Glutamatergic neuron (in vitro differentiated cells): Measurements from ENCODE around the gene MAP3K21. TPM values are rescaled to one million over a fixed set of nuclear protein-coding genes. Genes with fewer than 3 reads are reported as not detected.

ENCODE experiments used
- DNase-seq: peaks from one replicate; pipeline ENCODE4 v3.0.0; 2022
- H3K27ac Mint-ChIP-seq: one replicate; pipeline ENCODE4 v1.8.0; 2020; ENCODE audit warnings: mild to moderate bottlenecking, mixed read lengths, inconsistent platforms; ENCODE audit not compliant: unreplicated experiment
- H3K27me3 Mint-ChIP-seq: one replicate; pipeline ENCODE4 v1.8.0; 2020; ENCODE audit warnings: mild to moderate bottlenecking, moderate library complexity, mixed read lengths, inconsistent platforms; ENCODE audit not compliant: unreplicated experiment
- H3K36me3 Mint-ChIP-seq: one replicate; pipeline ENCODE4 v1.8.0; 2020; ENCODE audit warnings: mild to moderate bottlenecking, mixed read lengths, inconsistent platforms; ENCODE audit not compliant: unreplicated experiment
- H3K4me1 Mint-ChIP-seq: one replicate; pipeline ENCODE4 v1.8.0; 2020; ENCODE audit warnings: mild to moderate bottlenecking, low read depth, mixed read lengths, inconsistent platforms; ENCODE audit not compliant: unreplicated experiment
- H3K4me3 Mint-ChIP-seq: one replicate; pipeline ENCODE4 v1.8.0; 2020; ENCODE audit warnings: mild to moderate bottlenecking, mixed read lengths, inconsistent platforms; ENCODE audit not compliant: unreplicated experiment
- H3K9me3 Mint-ChIP-seq: one replicate; pipeline ENCODE4 v1.8.0; 2020; ENCODE audit warnings: mild to moderate bottlenecking, moderate library complexity, mixed read lengths, inconsistent platforms; ENCODE audit not compliant: unreplicated experiment
- total RNA-seq: library from RNA; stranded (reverse); fragmentation: NEBNext Ultra II Directional; extraction: Animal tissue kit (Norgen Biotek cat#: 25700); gene quantifications from one replicate; pipeline ENCODE4 v1.2.1, GENCODE V29; 2021; ENCODE audit not compliant: unreplicated experiment
- TF ChIP-seq, protein P1 (sequence below): fragments of 200-600 bp; sonication (generic); IDR thresholded peaks from one replicate; pipeline ENCODE4 v1.5.0; 2021; ENCODE audit not compliant: partially characterized antibody, unreplicated experiment

MAP3K21 gene
- total RNA-seq, 1 donor from 2014 or later, result 0.25 TPM

DNA sequence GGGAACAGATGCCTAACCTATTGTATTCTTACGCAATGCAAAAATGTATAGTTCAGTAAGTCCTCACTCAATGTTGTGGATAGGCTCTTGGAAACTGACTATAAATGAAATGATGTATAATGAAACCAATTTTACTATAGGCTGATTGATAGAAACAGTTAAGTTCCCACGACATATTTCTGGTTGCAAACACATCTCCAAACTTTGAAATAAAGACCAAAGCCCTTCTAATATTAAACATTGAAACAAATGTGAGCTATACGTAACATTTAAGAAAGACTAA lies 29.1 kb downstream of the MAP3K21 start:
- Mint-ChIP-seq H3K27ac (no peak overlapping the region), H3K9me3 (no peaks in the 10 kb centered on the region), H3K4me1 (no peaks in the 10 kb centered on the region), H3K27me3 (peaks cover 2% of the 10 kb centered on the region), H3K36me3 (no peaks in the 10 kb centered on the region), H3K4me3 (no peak overlapping the region)
- DNase-seq, result no peak
- TF ChIP-seq, protein P1, sequence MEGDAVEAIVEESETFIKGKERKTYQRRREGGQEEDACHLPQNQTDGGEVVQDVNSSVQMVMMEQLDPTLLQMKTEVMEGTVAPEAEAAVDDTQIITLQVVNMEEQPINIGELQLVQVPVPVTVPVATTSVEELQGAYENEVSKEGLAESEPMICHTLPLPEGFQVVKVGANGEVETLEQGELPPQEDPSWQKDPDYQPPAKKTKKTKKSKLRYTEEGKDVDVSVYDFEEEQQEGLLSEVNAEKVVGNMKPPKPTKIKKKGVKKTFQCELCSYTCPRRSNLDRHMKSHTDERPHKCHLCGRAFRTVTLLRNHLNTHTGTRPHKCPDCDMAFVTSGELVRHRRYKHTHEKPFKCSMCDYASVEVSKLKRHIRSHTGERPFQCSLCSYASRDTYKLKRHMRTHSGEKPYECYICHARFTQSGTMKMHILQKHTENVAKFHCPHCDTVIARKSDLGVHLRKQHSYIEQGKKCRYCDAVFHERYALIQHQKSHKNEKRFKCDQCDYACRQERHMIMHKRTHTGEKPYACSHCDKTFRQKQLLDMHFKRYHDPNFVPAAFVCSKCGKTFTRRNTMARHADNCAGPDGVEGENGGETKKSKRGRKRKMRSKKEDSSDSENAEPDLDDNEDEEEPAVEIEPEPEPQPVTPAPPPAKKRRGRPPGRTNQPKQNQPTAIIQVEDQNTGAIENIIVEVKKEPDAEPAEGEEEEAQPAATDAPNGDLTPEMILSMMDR, result no peak

DNA sequence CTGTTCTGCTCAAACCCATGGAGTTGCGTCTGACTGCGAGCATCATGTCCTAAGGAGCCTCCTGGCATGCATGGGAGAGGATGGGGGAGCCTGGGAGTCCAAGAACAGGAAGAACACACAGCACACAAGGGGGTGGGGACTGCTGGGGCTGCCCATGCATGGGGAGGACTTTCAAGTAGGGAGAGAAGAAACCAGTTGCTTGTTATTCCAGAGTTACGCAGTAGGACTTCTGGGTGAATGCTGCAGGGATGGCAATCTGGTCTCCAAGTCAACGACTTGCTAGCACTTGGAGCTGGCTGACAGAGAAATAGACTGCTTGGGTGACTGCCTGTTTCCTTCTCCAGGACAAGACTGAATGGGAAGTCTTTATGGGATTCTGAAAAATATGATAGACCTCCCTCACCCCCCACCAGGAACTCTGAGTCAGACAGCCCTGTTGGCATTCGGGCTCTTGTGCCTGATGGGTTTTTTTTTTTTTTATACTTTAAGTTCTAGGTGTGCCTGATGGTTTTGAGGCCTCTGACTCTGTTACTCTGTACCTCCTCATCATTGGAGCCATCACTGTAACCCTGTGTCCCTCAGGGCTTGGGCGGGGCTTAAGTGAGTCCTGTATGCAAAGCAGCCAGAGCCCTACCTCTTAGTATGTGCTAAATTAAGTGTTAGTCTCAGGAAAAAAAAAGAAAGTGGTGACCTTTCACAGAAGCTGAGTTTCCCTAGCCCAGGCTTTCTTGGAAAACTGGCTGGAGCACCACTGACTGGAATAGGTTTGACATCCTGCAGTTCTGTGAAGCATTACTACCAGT lies 30.3 kb downstream of the MAP3K21 start:
- Mint-ChIP-seq H3K27ac (no peak overlapping the region), H3K27me3 (peaks cover 2% of the 10 kb centered on the region), H3K4me1 (peaks cover 5% of the 10 kb centered on the region), H3K9me3 (no peaks in the 10 kb centered on the region), H3K4me3 (no peak overlapping the region), H3K36me3 (no peaks in the 10 kb centered on the region)
- no peak for DNase-seq
- TF ChIP-seq, protein P1, result no peak

DNA sequence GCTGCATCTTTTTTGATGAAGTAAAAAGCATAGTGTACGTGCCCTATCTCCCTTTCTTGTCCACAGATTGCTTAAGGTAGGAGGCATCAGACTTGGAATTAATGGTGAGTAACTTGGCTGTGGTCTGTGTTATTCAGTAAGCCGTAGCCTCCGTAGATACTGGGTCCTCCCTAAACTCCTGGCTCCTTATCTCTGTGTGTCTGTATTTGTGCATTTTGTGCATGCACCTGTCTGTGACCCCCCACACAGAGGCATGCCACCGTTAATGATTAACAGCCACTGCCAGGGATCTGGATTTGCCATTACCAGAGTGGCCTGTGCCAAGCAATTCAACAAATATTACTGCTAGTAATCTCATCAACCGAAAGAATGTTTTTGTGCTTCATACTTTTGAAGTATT lies 31.9 kb downstream of the MAP3K21 start:
- Mint-ChIP-seq H3K4me3 (no peak overlapping the region), H3K36me3 (no peaks in the 10 kb centered on the region), H3K27me3 (peaks cover 2% of the 10 kb centered on the region), H3K4me1 (peaks cover 5% of the 10 kb centered on the region), H3K27ac (no peak overlapping the region), H3K9me3 (no peaks in the 10 kb centered on the region)
- no peak for DNase-seq
- TF ChIP-seq, protein P1, result no peak

DNA sequence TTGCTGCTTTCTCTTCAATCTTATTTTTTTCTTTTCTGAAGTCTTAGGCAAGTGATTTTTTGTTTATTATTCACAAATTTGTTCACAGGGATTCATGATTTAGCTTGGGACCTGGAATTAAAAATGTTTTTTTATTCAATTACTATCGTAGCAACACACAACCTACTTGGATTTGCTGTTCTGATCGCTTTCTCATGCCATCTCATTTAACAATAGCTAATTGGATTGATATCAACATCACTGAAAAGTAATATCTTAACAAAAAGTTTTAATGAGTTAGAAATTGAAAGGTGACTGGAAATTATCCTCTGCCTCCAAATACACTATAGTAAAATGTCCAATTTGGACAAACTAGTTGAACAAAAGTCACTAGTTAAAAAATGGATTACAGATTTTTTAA lies 32.4 kb downstream of the MAP3K21 start:
- no peaks in the 10 kb centered on the region for H3K9me3 Mint-ChIP-seq
- no peak overlapping the region for H3K27ac Mint-ChIP-seq
- no peak for DNase-seq
- peaks cover 2% of the 10 kb centered on the region for H3K27me3 Mint-ChIP-seq
- peaks cover 5% of the 10 kb centered on the region for H3K4me1 Mint-ChIP-seq
- H3K4me3 Mint-ChIP-seq, result no peak overlapping the region
- H3K36me3 Mint-ChIP-seq, result no peaks in the 10 kb centered on the region
- TF ChIP-seq, protein P1, result no peak

DNA sequence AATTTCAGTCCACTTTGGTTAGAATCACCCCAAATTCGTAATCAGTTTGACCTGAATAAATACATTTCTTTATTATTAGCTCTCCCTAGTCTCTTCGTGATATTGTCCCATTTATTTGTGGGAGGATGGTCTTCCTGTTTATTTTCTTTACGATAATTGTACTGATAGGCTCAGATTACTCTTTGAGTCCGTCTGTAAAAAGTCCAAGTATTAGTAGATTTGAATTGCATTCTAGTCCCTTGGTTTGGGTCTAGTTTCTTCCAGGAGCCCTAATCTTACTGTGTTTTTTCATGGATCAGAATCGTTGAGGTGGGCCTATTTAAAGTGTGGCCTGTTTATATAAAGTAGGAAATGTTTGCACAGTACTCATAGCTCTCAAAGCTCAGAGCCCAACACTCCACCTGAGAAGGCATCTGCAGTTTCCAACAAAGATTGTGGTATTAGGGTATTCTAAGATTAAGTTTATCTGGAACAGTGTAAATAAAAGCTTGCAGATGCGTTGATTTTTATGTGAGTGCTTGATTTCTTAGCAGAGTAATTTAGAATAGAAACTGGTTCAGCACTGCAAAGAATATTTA lies 33.1 kb downstream of the MAP3K21 start:
- Mint-ChIP-seq H3K27ac (no peak overlapping the region), H3K4me3 (no peak overlapping the region), H3K27me3 (peaks cover 2% of the 10 kb centered on the region), H3K9me3 (no peaks in the 10 kb centered on the region), H3K4me1 (peaks cover 5% of the 10 kb centered on the region), H3K36me3 (no peaks in the 10 kb centered on the region)
- TF ChIP-seq, protein P1, result no peak
- DNase-seq, result no peak
